Fibroblast of pulmonary artery (primary cell): ENCODE data around the gene NLRC5.

Experiments used
- DNase-seq: peaks from one replicate; pipeline ENCODE4 v3.0.0-alpha.2; 2010; ENCODE audit warnings: low read depth
- H3K4me3 ChIP-seq: replicated peaks from 2 replicates; pipeline ENCODE4 v1.5.1; 2011; ENCODE audit warnings: low read depth, mild to moderate bottlenecking, control low read depth, low read length, moderate library complexity
- CTCF ChIP-seq: IDR thresholded peaks from 2 replicates; pipeline ENCODE4 v1.5.1; 2011; ENCODE audit warnings: mild to moderate bottlenecking, control low read depth, low read length, inconsistent platforms; ENCODE audit errors: missing control alignments

NLRC5 gene

DNA sequence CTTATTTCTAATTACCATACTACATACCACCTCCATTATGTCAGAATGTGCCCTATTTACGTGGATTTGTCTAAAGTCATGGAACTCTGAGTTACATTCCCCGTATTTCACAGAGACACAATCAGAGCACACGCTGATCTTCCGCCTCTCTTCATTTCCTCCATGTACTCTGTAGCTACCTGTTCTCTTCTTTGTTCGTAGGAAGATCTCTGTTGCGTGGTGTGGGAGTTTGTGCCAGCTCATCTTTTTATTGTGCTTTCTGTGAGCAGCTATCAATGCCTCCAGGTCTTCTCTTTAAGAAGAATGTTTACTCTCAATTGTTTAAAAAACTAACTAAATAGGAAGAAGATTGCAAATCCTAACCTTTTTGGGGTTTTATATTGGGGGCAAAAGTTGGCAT, 26.9 kb downstream of the NLRC5 start:
- DNase-seq = no peak
- no peak overlapping the region for H3K4me3 ChIP-seq
- TF ChIP-seq CTCF = no peak

DNA sequence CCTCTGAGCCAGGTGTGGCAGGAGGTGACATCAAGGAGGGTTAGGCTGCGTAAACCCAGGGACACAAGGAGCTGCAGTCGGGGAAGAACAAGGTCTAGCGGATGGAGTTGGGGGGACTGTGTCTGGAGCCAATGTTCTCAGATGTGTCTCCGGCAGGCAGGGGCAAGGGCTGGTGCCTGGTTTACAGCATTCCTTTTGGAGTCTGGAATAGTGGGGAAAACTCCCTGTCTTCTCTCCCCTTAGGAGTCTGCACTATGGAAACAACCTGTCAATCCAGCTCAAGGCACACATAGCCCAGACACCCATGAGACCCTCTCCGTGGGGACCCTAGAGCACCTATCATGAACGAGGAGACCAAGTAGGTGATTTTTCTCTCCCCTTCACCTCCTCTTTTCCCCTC, 27.5 kb downstream of the NLRC5 start:
- no peak for TF ChIP-seq CTCF
- no peak for DNase-seq
- H3K4me3 ChIP-seq = no peak overlapping the region

DNA sequence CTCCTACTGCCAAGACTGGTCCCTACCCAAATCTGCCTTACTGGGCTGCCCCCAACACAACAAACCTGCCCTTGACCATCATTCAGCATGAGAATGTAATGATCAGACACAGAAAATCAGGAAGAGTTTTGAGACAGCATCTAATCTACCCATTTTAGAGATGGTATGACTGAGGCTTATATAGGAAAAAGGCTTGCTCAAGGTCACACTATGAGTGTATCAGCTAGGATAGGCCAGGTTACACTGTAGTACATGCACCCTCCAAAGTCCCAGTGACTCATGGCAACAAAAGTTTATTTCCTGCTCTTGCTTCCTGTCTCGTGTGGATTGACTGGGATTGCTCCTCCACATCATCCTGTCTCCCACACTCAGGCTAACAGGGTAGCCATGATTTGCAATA, 27.9 kb downstream of the NLRC5 start:
- TF ChIP-seq CTCF = no peak

GRCh38 chr16:57019746-57020145, 30.4 kb downstream of the NLRC5 start:
- H3K4me3 ChIP-seq = no peak overlapping the region
- no peak for DNase-seq
- no peak for TF ChIP-seq CTCF

More for the DNA sequence above, 27.9 kb downstream of the NLRC5 start:
- peak; percentile 69 for DNase-seq
- no peak overlapping the region for H3K4me3 ChIP-seq

- H3K4me3 ChIP-seq = no peak overlapping the region
- no peak for TF ChIP-seq CTCF
- no peak for DNase-seq
Measured at GRCh38 chr16:57020651-57021050, 31.3 kb downstream of the NLRC5 start.

GRCh38 chr16:57021757-57022156, 32.4 kb downstream of the NLRC5 start:
- TF ChIP-seq CTCF = no peak
- H3K4me3 ChIP-seq = no peak overlapping the region
- DNase-seq = no peak

DNA sequence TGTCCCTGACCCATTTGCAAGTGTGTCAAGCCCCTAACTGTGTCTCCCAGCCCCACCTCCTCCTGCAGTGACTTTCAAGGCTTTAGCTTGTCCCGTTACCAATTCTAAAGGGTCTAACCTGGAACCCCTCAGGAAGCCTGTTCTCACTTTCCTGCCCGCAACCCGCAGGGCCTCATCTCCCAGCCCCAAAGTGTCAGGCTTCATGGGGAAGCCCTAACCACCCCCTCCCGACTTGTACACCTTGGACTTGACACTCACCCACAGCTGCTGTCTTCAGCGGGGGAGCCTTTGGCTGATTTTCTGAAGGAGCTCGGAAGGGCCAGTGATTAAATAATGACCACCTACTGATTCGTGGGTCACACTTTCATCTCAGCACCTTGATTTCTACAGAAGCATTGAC, 33.1 kb downstream of the NLRC5 start:
- no peak overlapping the region for H3K4me3 ChIP-seq
- TF ChIP-seq CTCF = no peak
- no peak for DNase-seq
